ENCODE results near the gene SPOCK2. TPM values are rescaled to one million over a fixed set of nuclear protein-coding genes. Genes with fewer than 3 reads are reported as not detected.

The SPOCK2 gene
- total RNA-seq, 1 experiment from 2014 or later, result 0.33 TPM

DNA sequence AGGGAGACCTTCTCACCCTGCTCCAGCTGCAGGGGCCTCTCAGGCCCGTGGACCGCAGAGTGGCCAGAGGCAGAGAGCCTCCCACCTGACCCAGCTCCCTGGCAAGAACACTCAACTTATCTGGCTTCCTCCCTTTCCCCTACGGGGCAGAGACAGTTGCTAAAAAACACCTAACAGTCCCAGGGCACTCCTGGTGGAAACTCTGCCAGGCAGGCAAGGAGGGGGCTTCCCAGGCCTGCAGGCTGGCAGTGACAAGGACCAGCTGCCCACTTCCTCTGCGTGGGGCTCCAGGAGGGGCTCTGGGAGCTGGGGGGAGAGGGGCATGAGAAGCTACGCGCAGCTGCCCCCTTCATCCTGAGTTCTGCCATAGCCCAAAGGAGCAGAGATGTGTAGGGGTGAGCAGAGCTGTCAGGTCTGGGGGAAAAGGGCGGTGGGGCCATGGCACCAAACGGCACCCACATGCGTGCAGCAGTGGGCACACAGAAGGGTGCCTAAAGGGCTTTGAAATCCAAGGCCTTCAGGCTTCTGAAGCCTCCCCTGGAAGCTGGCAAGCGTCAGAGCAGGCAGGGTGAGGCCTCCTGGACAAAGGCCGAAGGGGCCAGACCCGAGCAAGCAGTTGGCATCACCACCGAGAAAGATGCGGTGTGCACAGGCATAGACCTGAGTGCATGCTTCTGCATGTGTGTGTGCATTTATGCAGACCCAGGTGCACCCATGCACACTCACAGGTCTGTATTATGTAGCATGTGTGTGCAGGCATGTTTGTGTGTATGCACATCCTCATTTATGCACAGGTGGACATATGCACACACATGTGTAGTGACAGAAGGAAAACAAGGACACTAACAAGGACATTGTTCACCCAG, 14.4 kb downstream of the SPOCK2 start:
- Histone ChIP-seq H3K4me2 (ENCODE audit: low read length) (no peak overlapping the region), H3K4me1 (ENCODE audit: insufficient read depth, low read length) (no peaks in the 10 kb centered on the region), H3K79me2 (ENCODE audit: low read length) (no peaks in the 10 kb centered on the region), H3K9ac (ENCODE audit: low read length) (no peak overlapping the region), H3K9me3 (ENCODE audit: low read length) (no peaks in the 10 kb centered on the region), H3K36me3 (ENCODE audit: low read depth, low read length) (no peaks in the 10 kb centered on the region), H3K27ac (ENCODE audit: low read length) (no peak overlapping the region), H3K27me3 (ENCODE audit: low read length) (no peaks in the 10 kb centered on the region), H2AFZ (ENCODE audit: low read length) (no peak overlapping the region), H3F3A (ENCODE audit: low read length, unreplicated experiment) (no peaks in the 10 kb centered on the region), H3K4me3 (ENCODE audit: low read length) (no peak overlapping the region), H4K20me1 (ENCODE audit: low read length) (no peaks in the 10 kb centered on the region), H3K9me2 (replicated peaks; ENCODE audit: low read length) (no peaks in the 10 kb centered on the region)
- DNase-seq (no peak), ATAC-seq (no peak)
- TF ChIP-seq, protein P1, sequence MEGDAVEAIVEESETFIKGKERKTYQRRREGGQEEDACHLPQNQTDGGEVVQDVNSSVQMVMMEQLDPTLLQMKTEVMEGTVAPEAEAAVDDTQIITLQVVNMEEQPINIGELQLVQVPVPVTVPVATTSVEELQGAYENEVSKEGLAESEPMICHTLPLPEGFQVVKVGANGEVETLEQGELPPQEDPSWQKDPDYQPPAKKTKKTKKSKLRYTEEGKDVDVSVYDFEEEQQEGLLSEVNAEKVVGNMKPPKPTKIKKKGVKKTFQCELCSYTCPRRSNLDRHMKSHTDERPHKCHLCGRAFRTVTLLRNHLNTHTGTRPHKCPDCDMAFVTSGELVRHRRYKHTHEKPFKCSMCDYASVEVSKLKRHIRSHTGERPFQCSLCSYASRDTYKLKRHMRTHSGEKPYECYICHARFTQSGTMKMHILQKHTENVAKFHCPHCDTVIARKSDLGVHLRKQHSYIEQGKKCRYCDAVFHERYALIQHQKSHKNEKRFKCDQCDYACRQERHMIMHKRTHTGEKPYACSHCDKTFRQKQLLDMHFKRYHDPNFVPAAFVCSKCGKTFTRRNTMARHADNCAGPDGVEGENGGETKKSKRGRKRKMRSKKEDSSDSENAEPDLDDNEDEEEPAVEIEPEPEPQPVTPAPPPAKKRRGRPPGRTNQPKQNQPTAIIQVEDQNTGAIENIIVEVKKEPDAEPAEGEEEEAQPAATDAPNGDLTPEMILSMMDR (conservative IDR thresholded peaks at IDR 0.05; ENCODE audit: low read depth, low read length), result no peak
- TF ChIP-seq EZH2 (IDR thresholded peaks at IDR 0.05; ENCODE audit: low read length, unreplicated experiment), result no peak
- TF ChIP-seq EZH2phosphoT487 (IDR thresholded peaks at IDR 0.05; ENCODE audit: borderline replicate concordance, low read length), result no peak
- intact Hi-C loops (cut with micrococcal nuclease), result no loop called here
- BruUV-seq (replicated peaks), result no TSS peak
- POLR2A ChIA-PET (ENCODE audit: unreplicated experiment), result no interaction called here
- CTCF ChIA-PET, result no interaction called here

DNA sequence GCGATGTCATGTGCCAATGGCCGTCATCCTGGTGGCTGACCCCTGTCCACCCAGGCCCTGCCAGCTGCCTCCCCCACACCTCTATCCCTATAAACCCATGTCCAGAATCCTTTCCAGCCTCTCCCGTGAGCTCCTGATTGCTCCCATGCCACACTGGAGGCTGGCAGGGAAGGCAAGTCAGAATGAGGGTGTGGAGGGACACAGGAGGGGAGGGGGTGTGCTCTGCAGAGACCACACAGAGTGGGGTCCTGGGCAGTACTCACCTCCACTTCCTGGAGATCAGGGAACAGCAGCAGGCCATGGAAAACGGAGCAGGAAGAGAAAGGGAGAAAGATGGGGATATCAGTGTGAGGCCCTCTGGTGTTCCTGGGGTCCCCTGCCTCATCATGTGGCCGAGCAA, 15.7 kb downstream of the SPOCK2 start:
- Histone ChIP-seq H3K27me3 (ENCODE audit: low read length) (no peaks in the 10 kb centered on the region), H3K4me3 (ENCODE audit: low read length) (no peak overlapping the region), H3K9me3 (ENCODE audit: low read length) (no peaks in the 10 kb centered on the region), H4K20me1 (ENCODE audit: low read length) (no peaks in the 10 kb centered on the region), H3K27ac (ENCODE audit: low read length) (no peak overlapping the region), H3K9me2 (replicated peaks; ENCODE audit: low read length) (no peaks in the 10 kb centered on the region), H3K36me3 (ENCODE audit: low read depth, low read length) (no peaks in the 10 kb centered on the region), H3K9ac (ENCODE audit: low read length) (no peak overlapping the region), H2AFZ (ENCODE audit: low read length) (no peak overlapping the region), H3K79me2 (ENCODE audit: low read length) (no peaks in the 10 kb centered on the region), H3F3A (ENCODE audit: low read length, unreplicated experiment) (no peaks in the 10 kb centered on the region), H3K4me2 (ENCODE audit: low read length) (no peak overlapping the region), H3K4me1 (ENCODE audit: insufficient read depth, low read length) (no peaks in the 10 kb centered on the region)
- ChIA-PET POLR2A (ENCODE audit: unreplicated experiment) (no interaction called here), CTCF (no interaction called here)
- ATAC-seq (no peak), DNase-seq (no peak)
- intact Hi-C loops (cut with micrococcal nuclease), result no loop called here
- TF ChIP-seq, protein P1 (conservative IDR thresholded peaks at IDR 0.05; ENCODE audit: low read depth, low read length), result no peak
- TF ChIP-seq EZH2 (IDR thresholded peaks at IDR 0.05; ENCODE audit: low read length, unreplicated experiment) (no peak), EZH2phosphoT487 (IDR thresholded peaks at IDR 0.05; ENCODE audit: borderline replicate concordance, low read length) (no peak)
- BruUV-seq (replicated peaks), result no TSS peak

DNA sequence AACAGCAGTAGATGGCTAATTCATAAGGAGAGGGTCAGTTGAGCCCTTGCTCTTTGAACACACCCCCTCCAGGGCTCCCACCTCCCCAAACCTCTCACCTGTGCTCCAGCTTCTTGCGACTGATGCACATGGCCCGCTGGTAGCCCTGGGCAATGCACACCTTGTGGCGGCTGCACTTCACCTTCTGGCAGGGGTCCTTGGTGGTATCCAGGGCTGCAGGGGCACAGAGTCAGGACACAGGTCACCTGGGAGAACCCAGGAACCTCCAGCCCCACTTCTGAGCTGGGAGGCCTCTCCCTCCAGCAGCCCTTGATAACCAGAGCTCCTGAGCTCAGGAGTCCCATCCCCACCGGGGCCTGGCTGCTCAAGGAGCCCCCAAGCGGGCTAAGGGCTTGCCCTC, 16.3 kb downstream of the SPOCK2 start:
- Histone ChIP-seq H3K36me3 (ENCODE audit: low read depth, low read length) (no peaks in the 10 kb centered on the region), H3K27ac (ENCODE audit: low read length) (no peak overlapping the region), H3K4me3 (ENCODE audit: low read length) (no peak overlapping the region), H3K9me2 (replicated peaks; ENCODE audit: low read length) (no peaks in the 10 kb centered on the region), H3K9ac (ENCODE audit: low read length) (no peak overlapping the region), H3F3A (ENCODE audit: low read length, unreplicated experiment) (no peaks in the 10 kb centered on the region), H2AFZ (ENCODE audit: low read length) (no peak overlapping the region), H4K20me1 (ENCODE audit: low read length) (no peaks in the 10 kb centered on the region), H3K79me2 (ENCODE audit: low read length) (no peaks in the 10 kb centered on the region), H3K4me2 (ENCODE audit: low read length) (no peak overlapping the region), H3K9me3 (ENCODE audit: low read length) (no peaks in the 10 kb centered on the region), H3K4me1 (ENCODE audit: insufficient read depth, low read length) (no peaks in the 10 kb centered on the region), H3K27me3 (ENCODE audit: low read length) (no peaks in the 10 kb centered on the region)
- TF ChIP-seq, protein P1 (conservative IDR thresholded peaks at IDR 0.05; ENCODE audit: low read depth, low read length), result no peak
- TF ChIP-seq EZH2 (IDR thresholded peaks at IDR 0.05; ENCODE audit: low read length, unreplicated experiment), result no peak
- no peak for TF ChIP-seq EZH2phosphoT487 (IDR thresholded peaks at IDR 0.05; ENCODE audit: borderline replicate concordance, low read length)
- BruUV-seq (replicated peaks), result no TSS peak
- ChIA-PET POLR2A (ENCODE audit: unreplicated experiment) (no interaction called here), CTCF (no interaction called here)
- DNase-seq, result no peak
- intact Hi-C loops (cut with micrococcal nuclease), result no loop called here
- ATAC-seq, result no peak
